ENCODE measurements around the gene DGKH.

Gene DGKH

GRCh38 chr13:42049454-42049813 is 986 bp downstream of the DGKH start:
- peak overlapping the region; percentile 85 for H3K4me3 ChIP-seq (ENCODE audit: low read length)
- TF ChIP-seq CTCF (conservative IDR thresholded peaks at IDR 0.05; ENCODE audit: low read length), result no peak
- no peak for DNase-seq (ENCODE audit: low read depth)

- TF ChIP-seq CTCF (conservative IDR thresholded peaks at IDR 0.05; ENCODE audit: low read length), result no peak
- DNase-seq (ENCODE audit: low read depth), result no peak
- no peak overlapping the region for H3K4me3 ChIP-seq (ENCODE audit: low read length)
Observed at GRCh38 chr13:42054798-42055499, 6.5 kb downstream of the DGKH start.

GRCh38 chr13:42055500-42056085 is 7.1 kb downstream of the DGKH start:
- DNase-seq (ENCODE audit: low read depth), result no peak
- no peak overlapping the region for H3K4me3 ChIP-seq (ENCODE audit: low read length)
- TF ChIP-seq CTCF (conservative IDR thresholded peaks at IDR 0.05; ENCODE audit: low read length), result no peak

- no peak for TF ChIP-seq CTCF (conservative IDR thresholded peaks at IDR 0.05; ENCODE audit: low read length)
- H3K4me3 ChIP-seq (ENCODE audit: low read length), result no peak overlapping the region
Observed at GRCh38 chr13:42056146-42056545, 7.7 kb downstream of the DGKH start.

GRCh38 chr13:42056583-42056982 is 8.1 kb downstream of the DGKH start:
- DNase-seq (ENCODE audit: low read depth), result no peak
- no peak for TF ChIP-seq CTCF (conservative IDR thresholded peaks at IDR 0.05; ENCODE audit: low read length)

More at GRCh38 chr13:42056146-42056545, 7.7 kb downstream of the DGKH start:
- no peak for DNase-seq (ENCODE audit: low read depth)

GRCh38 chr13:42057918-42058530 is 9.6 kb downstream of the DGKH start:
- no peak overlapping the region for H3K4me3 ChIP-seq (ENCODE audit: low read length)
- DNase-seq (ENCODE audit: low read depth), result no peak
- TF ChIP-seq CTCF (conservative IDR thresholded peaks at IDR 0.05; ENCODE audit: low read length), result no peak

More at GRCh38 chr13:42056583-42056982, 8.1 kb downstream of the DGKH start:
- H3K4me3 ChIP-seq (ENCODE audit: low read length), result no peak overlapping the region

- no peak for TF ChIP-seq CTCF (conservative IDR thresholded peaks at IDR 0.05; ENCODE audit: low read length)
- no peak for DNase-seq (ENCODE audit: low read depth)
- H3K4me3 ChIP-seq (ENCODE audit: low read length), result no peak overlapping the region
Observed at GRCh38 chr13:42061943-42062342, 13.5 kb downstream of the DGKH start.
